MM.1S (cell line): ENCODE measurements around the gene APBB1.

Experiments
- DNase-seq: peaks from one replicate; pipeline ENCODE4 v3.0.0-alpha.2; 2015
- H2AFZ ChIP-seq: fragments of 300-600 bp; sonication (generic); 2 replicates; pipeline ENCODE4 v1.6.0; 2016; ENCODE audit warnings: antibody characterized with exemption, low read length
- H3F3A ChIP-seq: fragments of 300-600 bp; sonication (generic); 2 replicates; pipeline ENCODE4 v1.6.1; 2016; ENCODE audit warnings: mild to moderate bottlenecking, antibody characterized with exemption, low read length, moderate library complexity, mixed read lengths; ENCODE audit not compliant: insufficient read depth
- H3K27ac ChIP-seq: fragments of 300-600 bp; sonication (generic); 2 replicates; pipeline ENCODE4 v1.5.1; 2016; ENCODE audit warnings: mild to moderate bottlenecking, low read length
- H3K27me3 ChIP-seq: fragments of 300-600 bp; sonication (generic); replicated peaks from 2 replicates; pipeline ENCODE4 v1.6.0; 2016; ENCODE audit warnings: low read length; ENCODE audit not compliant: insufficient read depth
- H3K36me3 ChIP-seq: fragments of 300-600 bp; sonication (generic); replicated peaks from 2 replicates; pipeline ENCODE4 v1.6.1; 2016; ENCODE audit warnings: mild to moderate bottlenecking, low read length, mixed read lengths; ENCODE audit not compliant: insufficient read depth
- H3K4me1 ChIP-seq: fragments of 300-600 bp; sonication (generic); 2 replicates; pipeline ENCODE4 v1.6.1; 2016; ENCODE audit warnings: low read length, mixed read lengths
- H3K4me2 ChIP-seq: fragments of 300-600 bp; sonication (generic); 2 replicates; pipeline ENCODE4 v1.6.0; 2016; ENCODE audit warnings: low read depth, low read length
- H3K4me3 ChIP-seq: fragments of 300-600 bp; sonication (generic); 2 replicates; pipeline ENCODE4 v1.5.1; 2016; ENCODE audit warnings: low read length, mixed read lengths
- H3K79me2 ChIP-seq: fragments of 300-600 bp; sonication (generic); 2 replicates; pipeline ENCODE4 v1.6.1; 2016; ENCODE audit warnings: mixed run types, low read length, mixed read lengths
- H3K9ac ChIP-seq: fragments of 300-600 bp; sonication (generic); 2 replicates; pipeline ENCODE4 v1.6.1; 2016; ENCODE audit warnings: low read length, mixed read lengths
- H3K9me2 ChIP-seq: fragments of 300-600 bp; sonication (generic); replicated peaks from 2 replicates; pipeline ENCODE4 v1.6.1; 2016; ENCODE audit warnings: mild to moderate bottlenecking, low read length, mixed read lengths; ENCODE audit not compliant: insufficient read depth
- H3K9me3 ChIP-seq: fragments of 300-600 bp; sonication (generic); replicated peaks from 2 replicates; pipeline ENCODE4 v1.6.1; 2016; ENCODE audit warnings: mild to moderate bottlenecking, low read length, mixed read lengths; ENCODE audit not compliant: insufficient read depth
- H4K20me1 ChIP-seq: fragments of 300-600 bp; sonication (generic); 2 replicates; pipeline ENCODE4 v1.6.1; 2016; ENCODE audit warnings: mild to moderate bottlenecking, low read length, moderate library complexity, mixed read lengths; ENCODE audit not compliant: insufficient read depth
- CTCF ChIP-seq: fragments of 300-600 bp; sonication (generic); IDR thresholded peaks from 2 replicates; pipeline ENCODE4 v1.5.1; 2016; ENCODE audit warnings: antibody characterized with exemption, low read length, mixed read lengths
- EZH2 ChIP-seq: fragments of 300-600 bp; sonication (generic); optimal IDR thresholded peaks from 2 replicates; pipeline ENCODE3; 2017; ENCODE audit warnings: low read depth, mild to moderate bottlenecking, antibody characterized with exemption, low read length, mixed read lengths
- EZH2phosphoT487 ChIP-seq: fragments of 300-600 bp; sonication (generic); IDR thresholded peaks from 2 replicates; pipeline ENCODE4 v1.6.1; 2018; ENCODE audit warnings: antibody characterized with exemption, low read length

The APBB1 gene

GRCh38 chr11:6414874-6415328 lies 4.0 kb downstream of the APBB1 start:
- H3K4me3 ChIP-seq: no peak overlapping the region
- H4K20me1 ChIP-seq: no peaks in the 10 kb centered on the region
- 0 out of 2 replicates have a peak, but pooled peaks cover 9% of the 10 kb centered on the region for H3K4me1 ChIP-seq
- H3K9me2 ChIP-seq: no peaks in the 10 kb centered on the region
- no peak for TF ChIP-seq EZH2phosphoT487
- TF ChIP-seq EZH2: no peak
- TF ChIP-seq CTCF: no peak
- no peaks in the 10 kb centered on the region for H3K9me3 ChIP-seq
- H3K36me3 ChIP-seq: no peaks in the 10 kb centered on the region
- H3F3A ChIP-seq: no peaks in the 10 kb centered on the region
- peak; percentile 19 for DNase-seq
- no peak overlapping the region for H3K4me2 ChIP-seq
- no peak overlapping the region for H2AFZ ChIP-seq
- no peak overlapping the region for H3K9ac ChIP-seq
- H3K27ac ChIP-seq: no peak overlapping the region
- H3K27me3 ChIP-seq: peaks cover 16% of the 10 kb centered on the region
- no peaks in the 10 kb centered on the region for H3K79me2 ChIP-seq

GRCh38 chr11:6413791-6414201 lies 5.1 kb downstream of the APBB1 start:
- TF ChIP-seq EZH2: no peak
- no peak for TF ChIP-seq EZH2phosphoT487
- no peak for TF ChIP-seq CTCF
- H3K4me1 ChIP-seq: 0 out of 2 replicates have a peak, but pooled peaks cover 6% of the 10 kb centered on the region
- no peak for DNase-seq
- H3K4me3 ChIP-seq: no peak overlapping the region
- no peaks in the 10 kb centered on the region for H3K79me2 ChIP-seq
- H3K9me3 ChIP-seq: no peaks in the 10 kb centered on the region
- H3K9ac ChIP-seq: no peak overlapping the region
- H2AFZ ChIP-seq: no peak overlapping the region
- no peaks in the 10 kb centered on the region for H3K36me3 ChIP-seq
- H3K9me2 ChIP-seq: no peaks in the 10 kb centered on the region
- no peak overlapping the region for H3K4me2 ChIP-seq
- no peaks in the 10 kb centered on the region for H3F3A ChIP-seq
- H3K27me3 ChIP-seq: peaks cover 11% of the 10 kb centered on the region; the same call in 1 of the 2 replicates
- H3K27ac ChIP-seq: no peak overlapping the region
- H4K20me1 ChIP-seq: no peaks in the 10 kb centered on the region

- DNase-seq: no peak
- no peak for TF ChIP-seq EZH2phosphoT487
- no peak for TF ChIP-seq CTCF
- no peak for TF ChIP-seq EZH2
- Histone ChIP-seq H2AFZ (no peak overlapping the region), H3F3A (no peaks in the 10 kb centered on the region), H3K4me1 (0 out of 2 replicates have a peak, but pooled peaks cover 6% of the 10 kb centered on the region), H3K36me3 (no peaks in the 10 kb centered on the region), H3K9me2 (no peaks in the 10 kb centered on the region), H3K4me2 (no peak overlapping the region), H3K79me2 (no peaks in the 10 kb centered on the region), H3K4me3 (no peak overlapping the region), H3K27ac (no peak overlapping the region), H3K9me3 (no peaks in the 10 kb centered on the region), H4K20me1 (no peaks in the 10 kb centered on the region), H3K9ac (no peak overlapping the region), H3K27me3 (no peaks in the 10 kb centered on the region)
These were observed 7.3 kb downstream of the APBB1 start for GRCh38 chr11:6411594-6412031.
